LNCAP (cell line): Measurements from ENCODE around the gene SESN3.

Experiments used
- CTCF ChIP-seq: fragments of 450-650 bp; IDR thresholded peaks from 2 replicates; pipeline ENCODE4 v1.5.1; 2017; ENCODE audit warnings: mild to moderate bottlenecking

The SESN3 gene

GRCh38 chr11:95156133-95156721 is 74.8 kb downstream of the SESN3 start:
- TF ChIP-seq CTCF = no peak

- TF ChIP-seq CTCF = no peak
These were observed 75.6 kb downstream of the SESN3 start for GRCh38 chr11:95155385-95155784.

- TF ChIP-seq CTCF = peak; percentile 75
These were observed 76.5 kb downstream of the SESN3 start for GRCh38 chr11:95154514-95154913.

GRCh38 chr11:95153857-95154246 is 77.2 kb downstream of the SESN3 start:
- no peak for TF ChIP-seq CTCF

- no peak for TF ChIP-seq CTCF
These were observed 77.8 kb downstream of the SESN3 start for GRCh38 chr11:95152876-95153856.

- TF ChIP-seq CTCF = peak; percentile 72
These were observed 79.9 kb downstream of the SESN3 start for GRCh38 chr11:95150956-95151684.

GRCh38 chr11:95149651-95150364 is 81.2 kb downstream of the SESN3 start:
- TF ChIP-seq CTCF = no peak
